Measurements from ENCODE around the gene FHDC1. TPM values are rescaled to one million over a fixed set of nuclear protein-coding genes. Genes with fewer than 3 reads are reported as not detected.

Gene FHDC1
- total RNA-seq, 1 experiment from 2014 or later, result 0.21 TPM

DNA sequence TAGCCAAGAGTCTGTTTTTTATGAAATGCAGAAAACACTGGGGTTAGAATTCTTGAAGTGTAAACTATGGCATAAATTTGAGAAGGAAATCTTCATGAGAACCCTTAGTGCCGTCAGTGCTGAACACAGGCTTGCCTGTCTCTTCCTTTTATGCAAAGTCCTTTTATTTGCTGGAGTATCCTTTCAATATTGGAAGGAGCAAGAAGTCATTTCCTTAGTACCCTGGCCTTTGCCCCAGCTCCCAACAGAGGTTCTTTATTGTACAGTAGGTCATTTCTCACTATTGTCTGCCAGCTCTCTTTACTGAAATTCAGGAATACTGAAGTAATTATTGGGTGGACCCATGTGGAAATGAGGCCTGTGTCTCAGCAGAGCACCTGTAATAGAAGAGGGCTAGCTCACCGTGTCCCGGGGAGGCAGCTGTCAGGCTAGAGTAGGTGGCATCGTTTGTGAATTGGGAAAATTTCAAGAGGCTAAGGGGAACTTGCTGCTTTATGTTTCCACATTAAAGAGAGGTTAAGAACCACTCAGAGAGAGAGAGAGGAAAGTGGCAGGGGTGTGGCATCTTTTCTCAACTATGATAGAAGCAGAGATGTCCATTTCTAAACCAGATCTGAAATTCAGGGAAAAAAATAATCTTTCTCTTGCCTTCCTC, 8.7 kb downstream of the FHDC1 start:
- CTCF ChIA-PET, result no interaction called here
- BruUV-seq (replicated peaks), result no TSS peak
- peaks cover 2% of the 10 kb centered on the region; the same call in 1 of the 2 replicates for H3K27me3 ChIP-seq (ENCODE audit: control insufficient read depth, insufficient read depth, low read length)
- no peaks in the 10 kb centered on the region for H3K9me3 ChIP-seq (ENCODE audit: control insufficient read depth, insufficient read depth, low read depth, low read length)
- DNase-seq (ENCODE audit: low read depth, low spot score), result no peak
- H3K36me3 ChIP-seq (ENCODE audit: control insufficient read depth, insufficient read depth, low read length), result no peaks in the 10 kb centered on the region
- intact Hi-C loops (cut with micrococcal nuclease; ENCODE audit: unreplicated experiment), result no loop called here
- no peak overlapping the region for H3K27ac ChIP-seq (ENCODE audit: low read length)
- in situ Hi-C loops (cut with HindIII; ENCODE audit: low pct_unique_long_range_greater_than_20kb, low sequenced_read_pairs), result no loop called here
- no peak overlapping the region for H3K4me3 ChIP-seq (ENCODE audit: low read depth in 2 of 2, low read length in 2 of 2)
- no peak for ATAC-seq
- TF ChIP-seq, protein P1, sequence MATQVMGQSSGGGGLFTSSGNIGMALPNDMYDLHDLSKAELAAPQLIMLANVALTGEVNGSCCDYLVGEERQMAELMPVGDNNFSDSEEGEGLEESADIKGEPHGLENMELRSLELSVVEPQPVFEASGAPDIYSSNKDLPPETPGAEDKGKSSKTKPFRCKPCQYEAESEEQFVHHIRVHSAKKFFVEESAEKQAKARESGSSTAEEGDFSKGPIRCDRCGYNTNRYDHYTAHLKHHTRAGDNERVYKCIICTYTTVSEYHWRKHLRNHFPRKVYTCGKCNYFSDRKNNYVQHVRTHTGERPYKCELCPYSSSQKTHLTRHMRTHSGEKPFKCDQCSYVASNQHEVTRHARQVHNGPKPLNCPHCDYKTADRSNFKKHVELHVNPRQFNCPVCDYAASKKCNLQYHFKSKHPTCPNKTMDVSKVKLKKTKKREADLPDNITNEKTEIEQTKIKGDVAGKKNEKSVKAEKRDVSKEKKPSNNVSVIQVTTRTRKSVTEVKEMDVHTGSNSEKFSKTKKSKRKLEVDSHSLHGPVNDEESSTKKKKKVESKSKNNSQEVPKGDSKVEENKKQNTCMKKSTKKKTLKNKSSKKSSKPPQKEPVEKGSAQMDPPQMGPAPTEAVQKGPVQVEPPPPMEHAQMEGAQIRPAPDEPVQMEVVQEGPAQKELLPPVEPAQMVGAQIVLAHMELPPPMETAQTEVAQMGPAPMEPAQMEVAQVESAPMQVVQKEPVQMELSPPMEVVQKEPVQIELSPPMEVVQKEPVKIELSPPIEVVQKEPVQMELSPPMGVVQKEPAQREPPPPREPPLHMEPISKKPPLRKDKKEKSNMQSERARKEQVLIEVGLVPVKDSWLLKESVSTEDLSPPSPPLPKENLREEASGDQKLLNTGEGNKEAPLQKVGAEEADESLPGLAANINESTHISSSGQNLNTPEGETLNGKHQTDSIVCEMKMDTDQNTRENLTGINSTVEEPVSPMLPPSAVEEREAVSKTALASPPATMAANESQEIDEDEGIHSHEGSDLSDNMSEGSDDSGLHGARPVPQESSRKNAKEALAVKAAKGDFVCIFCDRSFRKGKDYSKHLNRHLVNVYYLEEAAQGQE (IDR thresholded peaks at IDR 0.05; ENCODE audit: insufficient read depth in 1 of 2, low read depth in 2 of 2, low read length in 1 of 2), result no peak
- TF ChIP-seq SIN3A (IDR thresholded peaks at IDR 0.05; ENCODE audit: borderline replicate concordance, insufficient read depth, low read depth, low read length), result no peak
- TF ChIP-seq TCF7L2 (IDR thresholded peaks at IDR 0.05; ENCODE audit: low read depth, low read length), result no peak
- TF ChIP-seq CTCF (IDR thresholded peaks at IDR 0.05), result no peak
- no peak for TF ChIP-seq POLR2AphosphoS5 (IDR thresholded peaks at IDR 0.05; ENCODE audit: low read depth, low read length)
- no peaks in the 10 kb centered on the region for H3K4me1 ChIP-seq (ENCODE audit: control insufficient read depth, insufficient read depth, low read length)
- POLR2A ChIA-PET, result no interaction called here

DNA sequence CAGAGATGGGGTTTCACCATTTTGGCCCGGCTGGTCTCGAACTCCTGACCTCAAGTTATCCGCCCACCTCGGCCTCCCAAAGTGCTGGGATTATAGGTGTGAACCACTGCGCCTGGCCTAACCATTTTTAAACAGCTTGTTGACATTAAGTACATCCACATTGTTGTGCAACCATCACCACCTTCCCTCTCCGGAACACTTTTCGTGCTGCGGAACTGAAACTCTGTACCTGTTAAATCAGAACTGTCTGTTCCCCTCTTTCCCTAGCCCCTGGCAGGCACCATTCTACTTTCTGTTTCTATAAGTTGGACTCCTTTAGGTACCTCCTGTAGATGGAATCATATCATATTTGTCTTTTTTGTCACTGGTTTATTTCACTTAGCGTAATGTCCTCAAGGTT, 9.5 kb downstream of the FHDC1 start:
- no peak for TF ChIP-seq TCF7L2 (IDR thresholded peaks at IDR 0.05; ENCODE audit: low read depth, low read length)
- Histone ChIP-seq H3K27ac (ENCODE audit: low read length) (no peak overlapping the region), H3K9me3 (ENCODE audit: control insufficient read depth, insufficient read depth, low read depth, low read length) (no peaks in the 10 kb centered on the region), H3K36me3 (ENCODE audit: control insufficient read depth, insufficient read depth, low read length) (no peaks in the 10 kb centered on the region), H3K4me3 (ENCODE audit: low read depth in 2 of 2, low read length in 2 of 2) (no peak overlapping the region), H3K27me3 (ENCODE audit: control insufficient read depth, insufficient read depth, low read length) (no peaks in the 10 kb centered on the region; the same call in 1 of the 2 replicates), H3K4me1 (ENCODE audit: control insufficient read depth, insufficient read depth, low read length) (no peaks in the 10 kb centered on the region)
- CTCF ChIA-PET, result no interaction called here
- BruUV-seq (replicated peaks), result no TSS peak
- intact Hi-C loops (cut with micrococcal nuclease; ENCODE audit: unreplicated experiment), result no loop called here
- in situ Hi-C loops (cut with HindIII; ENCODE audit: low pct_unique_long_range_greater_than_20kb, low sequenced_read_pairs), result no loop called here
- POLR2A ChIA-PET, result no interaction called here
- no peak for ATAC-seq
- DNase-seq (ENCODE audit: low read depth, low spot score), result no peak

- TF ChIP-seq, protein P1 (IDR thresholded peaks at IDR 0.05; ENCODE audit: insufficient read depth in 1 of 2, low read depth in 2 of 2, low read length in 1 of 2), result no peak
- no peak for TF ChIP-seq TCF7L2 (IDR thresholded peaks at IDR 0.05; ENCODE audit: low read depth, low read length)
- TF ChIP-seq SIN3A (IDR thresholded peaks at IDR 0.05; ENCODE audit: borderline replicate concordance, insufficient read depth, low read depth, low read length), result no peak
- TF ChIP-seq CTCF (IDR thresholded peaks at IDR 0.05), result no peak
- no peak for TF ChIP-seq POLR2AphosphoS5 (IDR thresholded peaks at IDR 0.05; ENCODE audit: low read depth, low read length)
- ChIA-PET POLR2A (no interaction called here), CTCF (no interaction called here)
- H3K4me3 ChIP-seq (ENCODE audit: low read depth in 2 of 2, low read length in 2 of 2), result no peak overlapping the region
- no peaks in the 10 kb centered on the region; the same call in 1 of the 2 replicates for H3K27me3 ChIP-seq (ENCODE audit: control insufficient read depth, insufficient read depth, low read length)
- BruUV-seq (replicated peaks), result no TSS peak
- no peak overlapping the region for H3K27ac ChIP-seq (ENCODE audit: low read length)
- H3K36me3 ChIP-seq (ENCODE audit: control insufficient read depth, insufficient read depth, low read length), result no peaks in the 10 kb centered on the region
- no peaks in the 10 kb centered on the region for H3K4me1 ChIP-seq (ENCODE audit: control insufficient read depth, insufficient read depth, low read length)
- no peaks in the 10 kb centered on the region for H3K9me3 ChIP-seq (ENCODE audit: control insufficient read depth, insufficient read depth, low read depth, low read length)
- DNase-seq (ENCODE audit: low read depth, low spot score), result no peak
- intact Hi-C loops (cut with micrococcal nuclease; ENCODE audit: unreplicated experiment), result no loop called here
- in situ Hi-C loops (cut with HindIII; ENCODE audit: low pct_unique_long_range_greater_than_20kb, low sequenced_read_pairs), result no loop called here
- ATAC-seq, result no peak
These were observed 10.3 kb downstream of the FHDC1 start for GRCh38 chr4:152946446-152946845.
